Neutrophil (primary cell): ENCODE measurements around the gene PIKFYVE.

Experiments used
- H3K27ac ChIP-seq: fragments of 200-600 bp; sonication (generic); 2 replicates; pipeline ENCODE4 v1.5.1; 2016; ENCODE audit warnings: mild to moderate bottlenecking, moderate library complexity
- H3K27me3 ChIP-seq: fragments of 200-600 bp; sonication (generic); 2 replicates; pipeline ENCODE4 v1.6.0; 2016; ENCODE audit warnings: mild to moderate bottlenecking
- H3K36me3 ChIP-seq: fragments of 200-600 bp; sonication (generic); 2 replicates; pipeline ENCODE4 v1.5.1; 2017
- H3K4me1 ChIP-seq, 2 experiments: fragments of 200-600 bp in 1 of 2; sonication (generic) in 1 of 2; 1 replicate in 1 of 2; 2 replicates in 1 of 2; pipeline versions ENCODE4 v1.5.1 to v1.6.1; 2013 to 2016; ENCODE audit warnings: low read depth in 1 of 2, low read length in 1 of 2, mild to moderate bottlenecking in 1 of 2, moderate library complexity in 1 of 2; ENCODE audit not compliant: control insufficient read depth in 1 of 2, insufficient read depth in 1 of 2
- H3K4me3 ChIP-seq, 2 experiments: fragments of 200-600 bp in 1 of 2; sonication (generic) in 1 of 2; 1 replicate in 1 of 2; 2 replicates in 1 of 2; pipeline ENCODE4 v1.5.1; 2013 to 2016; ENCODE audit warnings: low read depth in 1 of 2, low read length in 1 of 2, mild to moderate bottlenecking in 1 of 2, moderate library complexity in 1 of 2
- H3K9me3 ChIP-seq: fragments of 200-600 bp; sonication (generic); 2 replicates; pipeline ENCODE4 v1.5.1; 2016
- TF ChIP-seq, protein P1 (sequence below): fragments of 200-600 bp; sonication (generic); IDR thresholded peaks from 2 replicates; pipeline ENCODE4 v1.5.1; 2016; ENCODE audit warnings: antibody characterized with exemption

The PIKFYVE gene

DNA sequence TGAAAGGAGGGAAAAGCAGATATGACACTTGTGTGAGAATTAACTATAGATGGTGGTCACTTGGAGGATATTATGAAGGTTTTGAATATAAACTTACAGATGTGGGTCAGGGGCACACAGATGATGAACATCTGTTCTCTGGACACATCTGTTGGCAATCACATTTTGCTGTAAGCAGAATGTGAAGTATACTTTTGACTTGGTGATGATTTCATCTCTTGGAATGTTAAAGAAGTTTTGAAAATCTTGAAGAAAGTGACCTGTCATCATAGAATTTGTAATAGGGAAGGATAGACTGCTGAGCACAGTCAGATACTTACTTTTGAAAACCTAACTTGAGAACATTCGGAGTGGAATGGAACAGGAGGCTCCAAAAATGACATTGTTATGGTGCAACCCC, 40.2 kb downstream of the PIKFYVE start:
- Histone ChIP-seq H3K27ac (no peak overlapping the region), H3K4me1 (no peaks in the 10 kb centered on the region), H3K9me3 (no peaks in the 10 kb centered on the region), H3K36me3 (peaks cover 77% of the 10 kb centered on the region), H3K27me3 (no peaks in the 10 kb centered on the region), H3K4me3 (no peak overlapping the region)
- TF ChIP-seq, protein P1, sequence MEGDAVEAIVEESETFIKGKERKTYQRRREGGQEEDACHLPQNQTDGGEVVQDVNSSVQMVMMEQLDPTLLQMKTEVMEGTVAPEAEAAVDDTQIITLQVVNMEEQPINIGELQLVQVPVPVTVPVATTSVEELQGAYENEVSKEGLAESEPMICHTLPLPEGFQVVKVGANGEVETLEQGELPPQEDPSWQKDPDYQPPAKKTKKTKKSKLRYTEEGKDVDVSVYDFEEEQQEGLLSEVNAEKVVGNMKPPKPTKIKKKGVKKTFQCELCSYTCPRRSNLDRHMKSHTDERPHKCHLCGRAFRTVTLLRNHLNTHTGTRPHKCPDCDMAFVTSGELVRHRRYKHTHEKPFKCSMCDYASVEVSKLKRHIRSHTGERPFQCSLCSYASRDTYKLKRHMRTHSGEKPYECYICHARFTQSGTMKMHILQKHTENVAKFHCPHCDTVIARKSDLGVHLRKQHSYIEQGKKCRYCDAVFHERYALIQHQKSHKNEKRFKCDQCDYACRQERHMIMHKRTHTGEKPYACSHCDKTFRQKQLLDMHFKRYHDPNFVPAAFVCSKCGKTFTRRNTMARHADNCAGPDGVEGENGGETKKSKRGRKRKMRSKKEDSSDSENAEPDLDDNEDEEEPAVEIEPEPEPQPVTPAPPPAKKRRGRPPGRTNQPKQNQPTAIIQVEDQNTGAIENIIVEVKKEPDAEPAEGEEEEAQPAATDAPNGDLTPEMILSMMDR, result no peak

- Histone ChIP-seq H3K27me3 (no peaks in the 10 kb centered on the region), H3K36me3 (peaks cover 65% of the 10 kb centered on the region), H3K27ac (no peak overlapping the region)
These were observed 45.3 kb downstream of the PIKFYVE start for GRCh38 chr2:208311321-208311720.

GRCh38 chr2:208311954-208312353, 45.9 kb downstream of the PIKFYVE start:
- Histone ChIP-seq H3K4me3 (no peak overlapping the region), H3K4me1 (no peaks in the 10 kb centered on the region), H3K36me3 (peaks cover 63% of the 10 kb centered on the region), H3K27me3 (no peaks in the 10 kb centered on the region), H3K9me3 (no peaks in the 10 kb centered on the region), H3K27ac (no peak overlapping the region)
- TF ChIP-seq, protein P1, result no peak

More at GRCh38 chr2:208311321-208311720, 45.3 kb downstream of the PIKFYVE start:
- H3K4me3 ChIP-seq, result no peak overlapping the region
- no peaks in the 10 kb centered on the region for H3K9me3 ChIP-seq
- H3K4me1 ChIP-seq, result no peaks in the 10 kb centered on the region
- TF ChIP-seq, protein P1, result no peak

GRCh38 chr2:208315081-208315788, 49.2 kb downstream of the PIKFYVE start:
- no peaks in the 10 kb centered on the region for H3K4me1 ChIP-seq
- TF ChIP-seq, protein P1, result no peak

DNA sequence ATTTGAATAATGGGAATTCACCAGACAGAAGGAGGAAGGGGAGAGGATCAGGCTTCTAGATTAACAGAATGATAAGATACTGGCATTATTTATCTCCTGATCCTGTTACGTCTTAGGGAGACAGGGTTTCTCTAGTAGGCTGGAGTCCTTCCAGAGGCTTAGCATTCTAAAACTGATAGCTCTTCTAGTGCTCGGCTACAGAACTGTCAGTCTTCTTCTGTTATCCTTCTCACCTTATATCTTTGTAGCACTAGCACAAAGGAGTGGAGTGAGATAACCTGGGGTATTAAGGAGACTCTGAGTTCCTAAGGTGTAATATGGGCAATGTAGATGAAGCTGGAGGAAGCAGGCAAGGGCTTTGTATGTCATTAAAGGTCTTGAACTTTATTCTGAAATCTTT, 52.1 kb downstream of the PIKFYVE start:
- H3K4me1 ChIP-seq, result no peaks in the 10 kb centered on the region
- no peaks in the 10 kb centered on the region for H3K9me3 ChIP-seq
- no peak overlapping the region for H3K27ac ChIP-seq
- TF ChIP-seq, protein P1, result no peak
- peaks cover 69% of the 10 kb centered on the region for H3K36me3 ChIP-seq
- H3K27me3 ChIP-seq, result no peaks in the 10 kb centered on the region
- H3K4me3 ChIP-seq, result no peak overlapping the region

More at GRCh38 chr2:208315081-208315788, 49.2 kb downstream of the PIKFYVE start:
- no peaks in the 10 kb centered on the region for H3K27me3 ChIP-seq
- H3K4me3 ChIP-seq, result no peak overlapping the region
- peaks cover 77% of the 10 kb centered on the region for H3K36me3 ChIP-seq
- H3K27ac ChIP-seq, result no peak overlapping the region
- no peaks in the 10 kb centered on the region for H3K9me3 ChIP-seq
